HTERT RPE-1 (cell line): ENCODE measurements around the gene KRTAP4-11.
"Not testable (repeated sequence)": the region's sequence is repeated elsewhere in the genome, so short reads cannot be mapped to it uniquely, and the experiment has no call there.

Experiments
- in situ Hi-C: fragments of 300-500 bp; cut with MboI; formaldehyde crosslinking; loops from 4 replicates; pipeline ENCODE4 v1.14.3; 2020; ENCODE audit warnings: low sequenced_read_pairs

Gene KRTAP4-11

DNA sequence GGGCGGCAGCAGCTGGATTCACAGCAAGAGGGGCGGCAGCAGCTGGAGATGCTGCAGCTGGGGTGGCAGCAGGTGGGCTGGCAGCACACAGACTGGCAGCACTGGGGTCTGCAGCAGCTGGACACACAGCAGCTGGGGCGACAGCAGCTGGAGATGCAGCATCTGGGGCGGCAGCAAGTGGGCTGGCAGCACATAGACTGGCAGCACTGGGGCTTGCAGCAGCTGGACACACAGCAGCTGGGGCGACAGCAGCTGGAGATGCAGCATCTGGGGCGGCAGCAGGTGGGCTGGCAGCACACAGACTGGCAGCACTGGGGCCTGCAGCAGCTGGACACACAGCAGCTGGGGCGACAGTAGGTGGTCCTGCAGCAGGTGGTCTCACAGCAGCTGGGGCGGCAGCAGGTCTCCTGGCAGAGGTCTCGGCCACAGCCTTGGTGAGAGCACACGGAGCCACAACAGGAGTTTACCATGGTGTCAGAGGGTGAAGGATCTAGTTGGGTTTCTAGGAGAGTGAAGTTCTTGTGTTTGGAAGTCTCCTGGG lies at the start of gene KRTAP4-11:
Gene KRTAP4-11, minus strand, starts transcription at position 528 of the 541 bp plus-strand sequence. Its CDS starts 58 bp downstream, at position 470.
- in situ Hi-C loops, result not testable (repeated sequence)

- in situ Hi-C loops, result no loop called here
Observed at GRCh38 chr17:41167561-41167960, 49.4 kb upstream of the KRTAP4-11 start.

GRCh38 chr17:41163828-41164227 lies 45.7 kb upstream of the KRTAP4-11 start:
- in situ Hi-C loops, result no loop called here

DNA sequence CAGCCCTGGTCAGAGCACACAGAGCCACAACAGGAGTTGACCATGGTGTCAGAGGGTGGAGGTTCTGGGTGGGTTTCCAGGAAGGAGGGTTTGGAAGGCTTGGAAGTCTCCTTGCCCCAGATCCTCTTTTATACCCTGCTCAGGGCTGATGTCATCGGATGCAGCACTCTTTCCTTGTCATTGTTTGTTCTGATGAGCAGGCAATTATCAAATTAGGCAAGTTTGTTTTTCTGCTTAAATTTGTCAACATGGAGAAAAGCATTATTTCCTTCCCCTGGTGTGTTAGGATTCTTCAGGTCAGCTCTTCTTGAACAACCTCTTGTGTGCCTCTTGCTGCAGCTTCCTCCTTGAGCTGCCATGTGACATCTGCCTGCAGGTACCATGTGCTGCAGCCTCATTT lies 42.5 kb upstream of the KRTAP4-11 start, which contains the start of gene KRTAP4-4:
Gene KRTAP4-4, minus strand, starts transcription at position 101 of the 400 bp plus-strand sequence. Its CDS starts 57 bp downstream, at position 44.
- in situ Hi-C loops, result no loop called here

- in situ Hi-C loops, result not testable (repeated sequence)
Observed at GRCh38 chr17:41160190-41160589, 42.0 kb upstream of the KRTAP4-11 start.

DNA sequence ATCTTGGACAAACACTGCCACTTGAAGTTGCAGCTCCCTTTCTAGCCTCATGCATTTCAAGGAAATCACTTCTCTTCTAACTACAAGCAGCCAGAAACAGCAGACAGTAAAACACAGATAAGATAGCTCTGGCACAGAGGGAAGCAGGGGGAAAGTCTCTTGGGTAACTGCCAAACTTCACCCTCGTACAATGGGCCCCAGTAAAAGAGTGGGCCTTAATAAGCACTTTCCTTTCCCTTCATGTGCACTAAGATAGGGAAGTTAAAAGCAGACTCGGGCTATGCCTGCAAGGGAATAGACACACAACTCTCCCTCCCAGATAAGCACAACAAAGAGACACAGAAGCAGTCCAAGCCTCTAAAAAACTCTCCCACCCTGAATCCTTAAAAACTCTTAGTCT lies 35.7 kb upstream of the KRTAP4-11 start:
- in situ Hi-C loops, result no loop called here

- in situ Hi-C loops, result no loop called here
Observed at GRCh38 chr17:41151525-41151924, 33.4 kb upstream of the KRTAP4-11 start.

GRCh38 chr17:41150026-41150425 lies 31.9 kb upstream of the KRTAP4-11 start:
- in situ Hi-C loops, result no loop called here

DNA sequence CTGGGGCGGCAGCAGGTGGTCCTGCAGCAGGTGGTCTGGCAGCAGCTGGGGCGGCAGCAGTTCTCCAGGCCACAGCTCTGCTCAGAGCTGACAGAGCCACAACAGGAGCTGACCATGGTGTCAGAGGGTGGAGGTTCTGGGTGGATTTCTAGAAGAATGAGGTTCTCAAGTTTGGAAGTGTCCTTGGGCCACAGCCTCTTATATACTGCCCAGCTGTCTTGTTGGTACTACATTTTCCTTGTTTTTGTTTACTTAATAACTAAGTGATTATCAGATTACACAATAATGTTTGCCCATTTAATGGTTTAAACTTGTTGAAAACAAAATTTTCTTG lies 31.4 kb upstream of the KRTAP4-11 start, which contains the start of gene KRTAP4-5:
Gene KRTAP4-5, minus strand, starts transcription at position 174 of the 334 bp plus-strand sequence. Its CDS starts 58 bp downstream, at position 116.
- in situ Hi-C loops, result no loop called here

DNA sequence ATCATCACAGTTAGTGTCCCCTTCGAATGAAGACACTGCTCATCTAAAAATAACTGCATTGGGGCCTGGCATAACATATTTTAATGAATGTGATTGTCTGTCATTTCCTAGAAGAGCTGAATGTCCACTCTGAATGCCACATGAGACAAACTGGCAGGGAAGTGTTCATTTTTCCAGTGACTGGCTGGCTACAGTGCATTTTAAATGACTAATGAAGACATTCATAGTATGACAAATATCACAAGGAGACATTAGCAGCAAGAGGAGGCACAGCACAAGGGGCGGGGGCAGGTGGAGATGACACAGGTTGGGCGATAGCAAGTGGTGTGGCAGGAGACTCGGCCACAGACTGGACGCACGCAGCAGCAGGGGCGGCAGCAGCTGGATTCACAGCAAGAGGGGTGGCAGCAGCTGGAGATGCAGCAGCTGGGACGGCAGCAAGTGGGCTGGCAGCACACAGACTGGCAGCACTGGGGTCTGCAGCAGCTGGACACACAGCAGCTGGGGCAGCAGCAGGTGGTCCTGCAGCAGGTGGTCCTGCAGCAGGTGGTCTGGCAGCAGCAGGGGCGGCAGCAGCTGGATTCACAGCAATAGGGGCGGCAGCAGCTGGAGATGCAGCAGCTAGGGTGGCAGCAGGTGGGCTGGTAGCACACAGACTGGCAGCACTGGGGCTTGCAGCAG lies 30.9 kb upstream of the KRTAP4-11 start:
- in situ Hi-C loops, result not testable (repeated sequence)

- in situ Hi-C loops, result no loop called here
Observed at GRCh38 chr17:41147531-41148204, 29.5 kb upstream of the KRTAP4-11 start.

DNA sequence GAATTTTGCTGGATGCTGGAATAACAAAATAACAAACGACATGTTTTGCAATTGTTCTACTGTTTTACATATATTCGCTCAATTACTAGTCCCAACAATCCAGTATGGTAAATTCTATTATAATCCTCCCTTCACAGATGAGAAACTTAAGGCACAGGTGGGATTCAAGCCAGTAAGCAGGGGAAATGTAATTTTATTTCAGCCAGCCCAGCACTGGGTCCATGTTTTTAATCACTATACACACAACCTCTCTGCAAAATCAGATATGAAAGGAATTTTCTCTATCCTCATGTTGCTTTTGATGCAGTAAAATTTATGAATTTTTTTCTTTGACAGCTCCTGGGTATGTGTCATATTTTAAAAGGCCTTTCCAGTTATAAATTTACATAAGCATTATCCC lies 27.1 kb upstream of the KRTAP4-11 start:
- in situ Hi-C loops, result no loop called here

DNA sequence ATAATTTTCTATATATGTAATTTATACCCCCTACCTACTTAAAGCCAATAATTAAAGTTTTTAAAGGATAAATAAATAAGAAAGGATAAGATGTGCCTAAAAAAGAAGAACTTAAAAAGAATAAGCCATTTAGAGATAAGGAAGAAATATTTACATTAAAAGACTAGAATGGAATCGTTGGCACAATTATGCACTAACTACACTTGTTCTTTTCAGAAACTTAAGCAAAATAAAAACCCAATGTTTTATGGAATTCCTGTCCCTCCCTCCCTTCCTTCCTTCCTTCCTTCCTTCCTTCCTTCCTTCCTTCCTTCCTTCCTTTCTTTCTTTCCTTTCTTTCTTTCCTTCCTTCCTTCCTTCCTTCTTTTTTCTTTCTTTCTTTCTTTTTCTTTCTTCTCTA lies 26.7 kb upstream of the KRTAP4-11 start:
- in situ Hi-C loops, result no loop called here

DNA sequence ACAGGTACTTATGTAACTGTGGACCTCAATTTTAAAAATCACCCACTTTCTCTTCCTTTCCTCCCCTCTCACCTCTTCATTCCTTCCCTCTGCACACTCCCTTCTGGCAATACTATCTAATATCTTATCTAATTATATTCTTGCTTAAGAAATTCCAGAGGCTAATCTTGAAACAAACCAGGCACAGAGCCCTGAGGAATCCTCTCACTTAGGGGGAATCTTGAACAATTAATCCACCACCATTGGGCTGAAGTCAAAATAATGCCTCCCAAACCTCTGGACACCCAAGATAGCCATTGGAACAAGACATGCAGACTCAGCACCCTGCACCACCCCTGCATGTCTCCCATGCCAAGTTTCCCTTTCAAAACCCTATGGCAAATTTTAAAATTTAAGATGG lies 23.2 kb upstream of the KRTAP4-11 start:
- in situ Hi-C loops, result no loop called here

- in situ Hi-C loops, result no loop called here
Observed at GRCh38 chr17:41140360-41141131, 22.4 kb upstream of the KRTAP4-11 start, which contains the start of gene KRTAP4-6. Gene KRTAP4-6 (minus strand): TSS chr17:41140544. CDS start chr17:41140487, 57 bp downstream.

DNA sequence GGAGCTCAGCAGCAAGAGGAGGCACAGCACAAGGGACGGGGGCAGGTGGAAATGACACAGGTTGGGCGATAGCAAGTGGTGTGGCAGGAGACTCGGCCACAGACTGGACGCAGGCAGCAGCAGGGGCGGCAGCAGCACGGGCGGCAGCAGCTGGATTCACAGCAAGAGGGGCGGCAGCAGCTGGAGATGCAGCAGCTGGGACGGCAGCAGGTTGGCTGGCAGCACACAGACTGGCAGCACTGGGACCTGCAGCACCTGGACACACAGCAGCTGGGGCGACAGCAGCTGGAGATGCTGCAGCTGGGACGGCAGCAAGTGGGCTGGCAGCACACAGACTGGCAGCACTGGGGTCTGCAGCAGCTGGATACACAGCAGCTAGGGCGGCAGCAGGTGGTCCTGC lies 21.7 kb upstream of the KRTAP4-11 start:
- in situ Hi-C loops, result not testable (repeated sequence)

GRCh38 chr17:41133880-41134735 lies 15.9 kb upstream of the KRTAP4-11 start:
- in situ Hi-C loops, result no loop called here

DNA sequence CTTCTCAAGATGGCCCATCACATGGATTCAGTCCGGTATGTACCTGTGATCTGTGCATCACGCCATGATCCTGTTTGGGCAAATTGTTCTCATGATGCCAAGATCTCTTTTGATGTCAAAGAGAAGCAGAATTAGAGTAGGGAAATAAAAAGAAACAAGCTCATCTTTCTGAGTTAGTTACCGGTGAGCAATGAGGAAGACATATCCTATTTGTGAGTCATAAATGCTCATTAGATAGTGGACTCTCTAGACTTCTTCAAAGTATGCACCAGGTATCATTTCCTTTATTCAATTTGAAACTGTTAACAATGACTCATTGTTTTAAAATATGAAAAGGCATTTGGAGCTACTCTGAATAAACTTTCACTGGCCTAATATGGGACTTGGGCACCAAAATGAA lies 13.8 kb upstream of the KRTAP4-11 start:
- in situ Hi-C loops, result no loop called here

GRCh38 chr17:41127371-41127770 lies 9.2 kb upstream of the KRTAP4-11 start:
- in situ Hi-C loops, result no loop called here

GRCh38 chr17:41126412-41126811 lies 8.2 kb upstream of the KRTAP4-11 start:
- in situ Hi-C loops, result no loop called here
